GM19372 (cell line): ENCODE data around the gene TFCP2L1.
"Not testable (repeated sequence)": the region's sequence is repeated elsewhere in the genome, so short reads cannot be mapped to it uniquely, and the experiment has no call there.

Source experiments
- ATAC-seq: cut with Tn5 transposase; IDR thresholded peaks from one replicate; pipeline ENCODE4 v1.9.1; 2021; ENCODE audit warnings: mild to moderate bottlenecking, low read depth, moderate library complexity; ENCODE audit not compliant: unreplicated experiment

Gene TFCP2L1, protein sequence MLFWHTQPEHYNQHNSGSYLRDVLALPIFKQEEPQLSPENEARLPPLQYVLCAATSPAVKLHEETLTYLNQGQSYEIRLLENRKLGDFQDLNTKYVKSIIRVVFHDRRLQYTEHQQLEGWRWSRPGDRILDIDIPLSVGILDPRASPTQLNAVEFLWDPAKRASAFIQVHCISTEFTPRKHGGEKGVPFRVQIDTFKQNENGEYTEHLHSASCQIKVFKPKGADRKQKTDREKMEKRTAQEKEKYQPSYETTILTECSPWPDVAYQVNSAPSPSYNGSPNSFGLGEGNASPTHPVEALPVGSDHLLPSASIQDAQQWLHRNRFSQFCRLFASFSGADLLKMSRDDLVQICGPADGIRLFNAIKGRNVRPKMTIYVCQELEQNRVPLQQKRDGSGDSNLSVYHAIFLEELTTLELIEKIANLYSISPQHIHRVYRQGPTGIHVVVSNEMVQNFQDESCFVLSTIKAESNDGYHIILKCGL

DNA sequence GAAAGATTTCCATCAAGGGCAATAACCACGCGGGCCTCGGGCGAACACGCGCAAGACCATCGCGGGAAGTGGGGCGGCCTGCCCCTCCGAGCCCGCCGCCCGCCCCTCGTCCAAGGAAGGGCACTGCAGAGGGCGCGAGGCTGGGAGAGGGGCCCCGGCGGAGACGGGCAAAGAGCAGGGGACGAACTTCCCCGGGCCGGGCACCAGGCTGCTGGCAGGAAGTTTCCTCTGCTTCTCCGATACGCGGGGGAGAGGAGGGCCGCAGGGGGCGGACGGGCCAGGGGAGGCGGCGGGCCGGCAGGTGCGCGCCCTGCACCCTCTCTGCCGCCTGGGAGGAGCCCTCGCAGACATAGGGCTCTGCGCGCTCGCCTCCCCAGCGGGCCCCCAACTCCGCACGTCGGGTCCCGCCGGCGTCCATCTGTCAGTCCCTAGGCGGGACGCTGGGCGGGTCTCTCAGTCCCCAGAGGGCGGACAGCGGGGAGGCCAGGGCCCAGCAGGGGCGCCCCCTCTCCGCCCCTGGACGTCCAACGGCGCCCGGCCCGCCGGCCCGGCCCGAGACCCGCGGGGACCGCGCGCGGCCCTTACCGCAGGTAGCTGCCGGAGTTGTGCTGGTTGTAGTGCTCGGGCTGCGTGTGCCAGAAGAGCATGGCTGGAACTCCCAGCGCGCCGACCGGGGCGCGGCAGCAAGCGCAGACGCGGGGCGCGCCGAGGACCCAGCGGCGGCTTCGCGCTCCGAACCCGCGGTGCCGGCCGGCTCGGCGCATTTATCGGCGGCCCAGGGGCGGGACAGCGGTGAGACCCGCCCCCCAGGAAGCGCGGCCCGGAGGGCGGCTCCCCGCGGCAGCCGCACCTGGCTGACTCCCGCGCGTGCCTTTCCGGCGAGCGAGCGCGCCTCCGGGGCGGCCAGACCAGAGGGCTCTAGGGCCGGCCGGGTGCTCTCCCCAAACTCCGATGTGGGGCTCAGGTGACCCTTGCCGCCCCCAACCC, at the start of gene TFCP2L1:
TSS of gene TFCP2L1 (minus strand) at position 740 of the 987 bp plus-strand sequence. CDS start at position 647, 93 bp downstream.
- ATAC-seq = peak; percentile 69

- peak; percentile 68 for ATAC-seq
Measured at GRCh38 chr2:121333834-121334558, 49.0 kb upstream of the TFCP2L1 start.

DNA sequence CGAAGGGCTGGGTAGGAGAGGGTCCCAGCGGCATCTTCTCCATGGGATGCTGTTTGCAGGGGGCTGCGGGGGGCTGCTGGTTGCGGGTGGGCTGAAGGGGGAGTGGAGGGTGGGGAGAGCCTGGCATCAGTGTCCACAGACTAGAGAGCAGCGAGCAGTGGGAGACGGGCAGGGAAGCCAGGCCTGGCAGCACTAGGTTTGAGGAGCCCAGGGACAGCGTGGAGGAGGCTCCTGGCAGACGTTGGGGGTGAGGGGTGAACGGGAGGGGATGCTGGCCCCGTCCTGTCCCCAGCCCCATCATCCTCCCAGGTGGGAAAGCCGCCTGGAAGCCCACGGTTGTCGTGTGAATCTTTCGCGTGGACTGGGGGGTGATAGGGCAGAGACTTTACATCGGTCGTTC, 48.2 kb upstream of the TFCP2L1 start:
- no peak for ATAC-seq

- not testable (repeated sequence) for ATAC-seq
Measured at GRCh38 chr2:121331324-121331723, 46.3 kb upstream of the TFCP2L1 start.

- ATAC-seq = no peak
Measured at GRCh38 chr2:121330921-121331320, 45.9 kb upstream of the TFCP2L1 start.

GRCh38 chr2:121329786-121330185, 44.8 kb upstream of the TFCP2L1 start:
- no peak for ATAC-seq

DNA sequence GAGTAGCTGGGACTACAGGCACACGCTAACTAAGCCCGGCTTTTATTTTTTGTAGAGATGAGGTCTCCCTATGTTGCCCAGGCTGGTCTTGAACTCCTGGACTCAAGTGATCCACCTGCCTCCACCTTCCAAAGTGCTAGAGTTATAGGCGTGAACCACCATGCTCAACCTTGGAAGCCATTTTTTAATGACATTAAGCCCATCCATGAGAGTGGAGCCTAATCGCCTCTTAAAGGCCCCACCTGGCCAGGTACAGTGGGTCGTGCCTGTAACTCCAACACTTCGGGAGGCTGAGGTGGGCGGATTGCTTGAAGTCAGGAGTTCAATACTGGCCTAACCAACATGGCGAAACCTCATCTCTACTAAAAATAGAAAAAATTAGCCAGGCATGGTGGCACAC, 41.6 kb upstream of the TFCP2L1 start:
- no peak for ATAC-seq

DNA sequence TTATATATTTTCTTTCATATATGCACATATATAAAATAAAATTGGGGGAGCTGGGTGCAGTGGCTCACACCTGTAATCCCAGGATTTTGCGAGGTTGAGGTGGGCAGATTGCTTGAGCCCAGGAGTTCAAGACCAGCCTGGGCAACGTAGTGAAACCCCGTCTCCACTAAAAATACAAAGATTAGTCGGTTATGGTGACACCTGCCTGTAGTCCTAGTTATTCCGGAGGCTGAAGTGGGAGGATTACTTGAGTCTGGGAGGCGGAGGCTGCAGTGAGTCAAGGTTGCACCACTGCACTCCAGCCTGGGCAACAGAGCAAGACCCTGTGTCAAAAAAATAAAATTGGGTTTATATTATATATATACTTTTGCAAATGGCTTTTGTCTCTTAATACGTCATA, 39.6 kb upstream of the TFCP2L1 start:
- ATAC-seq = no peak

DNA sequence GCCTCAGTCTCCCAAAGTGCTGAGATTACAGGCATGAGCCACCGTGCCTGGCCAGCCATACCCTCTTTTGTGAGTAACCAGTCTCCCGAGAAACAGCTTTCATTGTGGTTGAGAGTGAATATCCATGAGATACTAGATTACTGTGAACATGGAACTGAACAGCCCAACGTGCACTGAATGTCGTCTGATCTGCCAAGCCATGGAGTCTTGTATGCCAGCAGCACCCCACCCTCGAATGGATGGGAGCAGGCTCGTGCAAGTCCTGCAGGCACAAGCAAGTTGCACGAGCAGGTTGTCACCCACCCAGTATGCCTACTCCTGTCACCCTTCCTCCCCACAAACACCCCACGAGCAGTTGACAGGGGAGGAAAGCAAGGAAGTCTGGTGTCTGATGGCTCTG, 36.5 kb upstream of the TFCP2L1 start:
- ATAC-seq = no peak

DNA sequence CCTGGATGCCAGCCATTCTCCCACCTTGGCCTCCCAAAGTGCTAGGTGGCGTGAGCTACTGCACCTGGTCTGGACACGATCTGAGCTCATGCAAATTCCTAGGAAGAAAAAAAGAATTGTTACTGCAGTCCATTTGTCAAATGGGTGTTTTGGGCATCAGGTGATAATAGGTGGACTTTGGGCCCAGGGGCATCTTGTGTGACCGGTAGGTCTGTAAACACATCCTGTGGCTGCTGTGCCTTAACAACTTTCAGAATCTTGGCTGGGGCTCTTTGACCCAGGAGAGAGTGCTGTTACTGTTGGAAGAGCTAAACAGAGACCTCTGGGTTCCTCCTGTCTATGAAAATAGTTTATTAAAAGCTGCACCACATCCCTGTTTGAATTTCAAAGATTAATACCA, 34.9 kb upstream of the TFCP2L1 start:
- ATAC-seq = no peak

DNA sequence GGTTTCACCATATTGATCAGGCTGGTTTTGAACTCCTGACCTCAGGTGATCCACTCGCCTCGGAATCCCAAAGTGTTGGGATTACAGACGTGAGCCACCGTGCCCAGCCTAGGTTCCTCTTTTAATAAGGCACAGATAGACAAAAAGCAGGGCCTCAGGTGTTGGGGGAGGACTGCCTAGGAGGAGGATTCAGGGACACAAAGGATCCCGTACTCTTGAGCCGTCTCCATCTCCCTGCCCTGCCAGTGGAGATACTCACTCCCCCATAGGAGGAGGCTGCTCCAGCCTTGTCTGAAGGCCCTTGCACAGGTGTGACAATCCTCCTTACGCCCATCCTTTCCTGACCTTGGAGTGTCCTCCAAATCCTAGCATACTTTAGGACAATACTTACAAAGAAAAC, 32.0 kb upstream of the TFCP2L1 start:
- ATAC-seq = no peak

DNA sequence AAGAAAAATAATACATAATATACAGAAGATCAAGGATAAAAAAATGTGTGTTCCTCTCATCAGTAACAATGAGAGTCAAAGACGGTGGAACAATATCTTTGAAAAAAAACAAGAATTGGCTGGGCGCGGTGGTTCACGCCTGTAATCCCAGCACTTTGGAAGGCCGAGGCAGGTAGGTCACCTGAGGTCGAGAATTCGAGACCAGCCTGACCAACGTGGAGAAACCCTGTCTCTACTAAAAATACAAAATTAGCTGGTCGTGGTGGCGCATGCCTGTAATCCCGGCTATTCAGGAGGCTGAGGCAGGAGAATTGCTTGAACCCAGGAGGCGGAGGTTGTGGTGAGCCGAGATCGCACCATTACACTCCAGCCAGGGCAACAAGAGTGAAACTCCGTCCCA, 28.7 kb upstream of the TFCP2L1 start:
- not testable (repeated sequence) for ATAC-seq

- ATAC-seq = no peak
Measured at GRCh38 chr2:121309801-121310200, 24.8 kb upstream of the TFCP2L1 start.

DNA sequence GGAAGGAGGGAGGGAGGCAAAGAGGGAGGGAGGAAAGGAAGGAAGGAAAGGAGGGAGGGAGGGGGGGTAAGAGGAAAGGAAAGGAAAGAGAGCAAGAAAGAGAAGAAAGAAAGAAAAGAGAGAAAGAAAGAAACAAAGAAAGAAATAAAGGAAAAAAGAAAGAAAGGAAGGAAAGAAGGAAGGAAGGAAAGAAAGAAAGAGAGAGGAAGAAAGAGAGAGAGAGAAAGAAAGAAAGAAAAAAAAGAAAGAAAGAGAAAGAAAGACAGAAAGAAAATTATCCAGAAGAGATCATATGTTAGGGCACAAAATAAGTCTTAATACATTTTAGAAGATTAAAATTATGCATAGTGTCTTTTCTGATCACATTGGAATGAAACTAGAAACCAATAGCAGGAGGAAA, 24.3 kb upstream of the TFCP2L1 start:
- no peak for ATAC-seq

DNA sequence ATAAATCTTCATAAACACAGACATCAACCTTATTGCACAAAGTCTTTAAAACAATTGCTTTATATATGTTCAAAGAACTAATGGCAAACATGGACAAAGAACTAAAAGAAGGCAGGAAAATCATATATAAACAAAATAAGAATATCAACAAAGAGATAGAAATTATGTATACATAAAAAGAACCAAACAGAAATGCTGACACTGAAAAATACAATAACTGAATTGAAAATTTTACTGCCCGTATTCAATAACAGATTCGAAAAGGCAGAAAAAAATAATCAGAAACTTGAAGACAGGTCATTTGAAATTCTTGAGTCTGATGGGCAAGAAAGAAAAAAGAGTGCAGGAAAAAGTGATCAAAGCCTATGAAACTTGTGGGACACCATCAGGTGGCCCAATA, 22.0 kb upstream of the TFCP2L1 start:
- ATAC-seq = no peak

DNA sequence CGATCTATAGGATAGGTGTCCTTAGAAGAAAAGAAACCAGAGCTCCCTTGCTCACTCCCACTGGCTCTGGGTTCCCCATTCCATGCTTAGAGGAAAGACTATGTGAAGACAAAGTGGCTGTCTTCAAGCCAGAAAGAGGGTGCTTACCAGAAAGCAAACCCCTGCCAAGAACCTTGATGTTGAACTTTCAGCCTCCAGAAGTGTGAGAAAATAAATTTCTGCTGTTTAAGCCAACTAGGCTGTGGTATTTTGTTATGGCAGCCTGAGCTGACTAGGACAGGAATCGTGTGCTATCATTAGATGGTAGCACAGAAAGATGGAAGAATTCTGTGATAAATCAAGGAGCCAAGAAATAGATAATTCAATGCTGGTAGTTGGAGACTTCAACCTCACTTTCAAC, 19.9 kb upstream of the TFCP2L1 start:
- no peak for ATAC-seq

DNA sequence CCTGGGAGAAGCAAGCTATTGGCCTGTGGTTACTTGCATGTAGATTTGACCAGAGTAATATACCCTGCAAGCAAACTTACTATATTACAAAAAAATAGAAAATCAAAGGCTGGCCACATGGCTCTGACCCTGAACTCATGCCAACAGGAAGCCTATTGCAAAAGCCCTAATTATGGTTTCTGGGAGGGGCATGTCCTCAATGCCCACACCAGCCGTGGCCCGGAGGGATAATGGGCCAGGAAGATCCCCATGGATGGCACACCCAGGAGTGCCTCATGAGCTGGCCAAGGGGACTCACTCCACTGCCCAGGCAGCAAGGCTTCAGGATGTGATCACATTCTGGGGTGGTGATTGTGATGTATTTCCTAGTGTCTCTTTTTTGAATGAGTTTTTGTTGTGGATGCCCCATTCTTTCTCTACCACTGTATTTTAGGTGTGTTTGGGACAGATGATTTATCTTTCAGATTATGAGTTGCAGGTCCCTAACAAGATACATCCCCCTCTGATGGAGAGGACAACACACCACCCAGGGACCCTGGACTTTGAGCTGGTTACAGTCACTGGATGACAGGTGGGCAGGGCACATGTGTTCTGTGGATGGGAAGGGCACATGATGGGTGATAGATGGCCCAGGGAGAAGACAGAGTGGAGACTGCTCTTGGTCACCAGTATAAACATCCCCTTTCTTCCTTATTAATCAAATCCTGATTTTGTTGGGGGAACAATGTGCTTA, 18.7 kb upstream of the TFCP2L1 start:
- ATAC-seq = no peak

DNA sequence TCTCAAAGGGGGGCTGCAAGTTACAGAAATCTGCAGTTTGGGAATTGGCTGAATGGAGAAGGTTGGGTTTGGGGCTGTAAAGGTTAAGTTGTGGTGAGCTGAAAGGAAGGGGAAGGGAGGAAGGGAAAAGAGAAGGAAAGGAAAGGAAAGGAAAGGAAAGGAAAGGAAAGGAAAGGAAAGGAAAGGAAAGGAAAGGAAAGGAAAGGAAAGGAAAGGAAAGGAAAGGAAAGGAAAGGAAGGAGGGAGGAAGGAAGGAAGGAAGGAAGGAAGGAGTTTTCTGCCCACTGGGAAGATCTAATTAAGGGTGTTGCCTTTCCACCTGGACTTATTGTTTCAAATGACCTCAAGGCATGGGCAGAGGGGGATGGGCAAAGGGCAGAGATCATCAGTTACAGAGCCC, 16.2 kb upstream of the TFCP2L1 start:
- ATAC-seq = not testable (repeated sequence)

DNA sequence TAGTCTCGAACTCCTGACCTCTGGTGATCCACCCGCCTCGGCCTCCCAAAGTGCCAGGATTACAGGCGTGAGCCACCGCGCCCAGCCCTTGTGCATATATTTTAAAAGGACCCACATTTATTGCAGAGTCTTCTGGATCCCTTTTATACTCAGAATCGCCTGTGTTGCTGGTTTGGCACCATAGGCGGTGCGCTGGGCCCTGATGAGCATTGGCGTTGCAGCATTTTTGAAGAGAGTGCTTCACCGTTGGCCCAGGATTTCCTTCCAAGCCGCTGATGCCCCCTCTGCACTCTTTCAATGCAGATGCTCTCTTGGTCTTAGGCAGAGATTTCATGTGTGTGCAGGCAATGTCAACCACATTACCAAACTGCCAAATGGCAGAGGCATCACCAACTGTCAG, 13.5 kb upstream of the TFCP2L1 start:
- no peak for ATAC-seq

DNA sequence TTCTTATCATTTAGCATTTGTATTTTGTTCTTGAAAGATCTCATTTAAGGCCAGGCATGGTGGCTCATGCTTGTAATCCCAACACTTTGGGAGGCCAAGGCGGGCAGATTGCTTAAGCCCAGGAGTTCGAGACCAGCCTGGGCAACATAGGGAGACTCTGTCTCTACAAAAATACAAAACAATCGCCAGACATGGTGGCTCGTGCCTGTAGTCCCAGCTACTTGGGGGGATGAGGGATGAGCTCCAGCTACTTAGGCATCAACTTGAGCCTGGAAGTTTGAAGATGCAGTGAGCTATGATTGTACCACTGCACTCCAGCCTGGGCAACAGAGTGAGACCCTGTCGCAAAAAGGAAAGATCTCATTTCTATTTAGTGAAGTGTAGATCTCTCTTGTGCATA, 12.9 kb upstream of the TFCP2L1 start:
- ATAC-seq = not testable (repeated sequence)
